ENCODE results near the gene MPV17L2. TPM values are rescaled to one million over a fixed set of nuclear protein-coding genes. Genes with fewer than 3 reads are reported as not detected.

Gene MPV17L2
- polyA plus RNA-seq, 2 of the 4 experiments (the other 2 are of a cell fraction): 8.3 to 13.9 TPM

- Histone ChIP-seq H3K4me1 (no peaks in the 10 kb centered on the region), H3K4me2 (no peak overlapping the region), H3K27ac (no peak overlapping the region), H3K9me3 (no peaks in the 10 kb centered on the region), H3K4me3 (no peak overlapping the region)
- DNase-seq (ENCODE audit: low read depth in 1 of 2, low spot score in 1 of 2) (no peak), ATAC-seq (no peak), FAIRE-seq (no peak)
- WGBS (ENCODE audit: missing lambda C conversion rate): 94% methylated on average over 27 of the region's 28 CpGs
- TF ChIP-seq CBX8 (IDR thresholded peaks at IDR 0.05) (no peak), GATA3 (IDR thresholded peaks at IDR 0.05; ENCODE audit: borderline replicate concordance) (no peak), ESRRA (IDR thresholded peaks at IDR 0.05; ENCODE audit: borderline replicate concordance, low read length) (no peak), ZC3H11A (IDR thresholded peaks at IDR 0.05) (no peak), HOXB13 (CRISPR knock-in tag; IDR thresholded peaks at IDR 0.05; ENCODE audit: low read depth) (no peak), RARB (CRISPR knock-in tag; IDR thresholded peaks at IDR 0.05) (no peak), FOXS1 (CRISPR knock-in tag; IDR thresholded peaks at IDR 0.05) (no peak), EP300 (IDR thresholded peaks at IDR 0.05) (no peak), MAFK (IDR thresholded peaks at IDR 0.05; ENCODE audit: partially characterized antibody) (no peak), PBX3 (IDR thresholded peaks at IDR 0.05) (no peak), ZNF302 (CRISPR knock-in tag; IDR thresholded peaks at IDR 0.05) (no peak)
- TF ChIP-seq, protein P1, sequence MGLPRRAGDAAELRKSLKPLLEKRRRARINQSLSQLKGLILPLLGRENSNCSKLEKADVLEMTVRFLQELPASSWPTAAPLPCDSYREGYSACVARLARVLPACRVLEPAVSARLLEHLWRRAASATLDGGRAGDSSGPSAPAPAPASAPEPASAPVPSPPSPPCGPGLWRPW (IDR thresholded peaks at IDR 0.05): no peak
- TF ChIP-seq, protein P2, sequence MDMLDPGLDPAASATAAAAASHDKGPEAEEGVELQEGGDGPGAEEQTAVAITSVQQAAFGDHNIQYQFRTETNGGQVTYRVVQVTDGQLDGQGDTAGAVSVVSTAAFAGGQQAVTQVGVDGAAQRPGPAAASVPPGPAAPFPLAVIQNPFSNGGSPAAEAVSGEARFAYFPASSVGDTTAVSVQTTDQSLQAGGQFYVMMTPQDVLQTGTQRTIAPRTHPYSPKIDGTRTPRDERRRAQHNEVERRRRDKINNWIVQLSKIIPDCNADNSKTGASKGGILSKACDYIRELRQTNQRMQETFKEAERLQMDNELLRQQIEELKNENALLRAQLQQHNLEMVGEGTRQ (IDR thresholded peaks at IDR 0.05): no peak
- CTCF ChIA-PET: interaction anchor here (1.0 to 1.5 kb wide), 5 partner anchors 32 to 134 kb away, joined by 3 to 6 read pairs (median 3); no protein-coding TSS in a partner anchor
- POLR2A ChIA-PET: no interaction called here
Measured at GRCh38 chr19:18144906-18145305, 48.1 kb upstream of the MPV17L2 start.

GRCh38 chr19:18145391-18145999, 47.5 kb upstream of the MPV17L2 start:
- DNase-seq (ENCODE audit: low read depth in 1 of 2, low spot score in 1 of 2) (no peak), ATAC-seq (no peak), FAIRE-seq (no peak)
- Histone ChIP-seq H3K27ac (no peak overlapping the region), H3K4me1 (no peaks in the 10 kb centered on the region), H3K4me2 (no peak overlapping the region), H3K9me3 (no peaks in the 10 kb centered on the region), H3K4me3 (no peak overlapping the region)
- TF ChIP-seq BCL3 (IDR thresholded peaks at IDR 0.05) (no peak), RFX5 (IDR thresholded peaks at IDR 0.05) (no peak), CBX8 (IDR thresholded peaks at IDR 0.05) (no peak), POLR2A (IDR thresholded peaks at IDR 0.05; ENCODE audit: low read length) (no peak), PBX3 (IDR thresholded peaks at IDR 0.05) (no peak), CBX2 (IDR thresholded peaks at IDR 0.05; ENCODE audit: borderline replicate concordance, low read depth) (no peak), RAD21 (conservative IDR thresholded peaks at IDR 0.05 in 1 of 2, IDR thresholded peaks at IDR 0.05 in 1 of 2) (no peak), MAX (IDR thresholded peaks at IDR 0.05) (no peak), FOSB (CRISPR knock-in tag; IDR thresholded peaks at IDR 0.05) (no peak), CEBPB (IDR thresholded peaks at IDR 0.05) (no peak), ZSCAN20 (CRISPR knock-in tag; IDR thresholded peaks at IDR 0.05) (no peak), NFE2L2 (conservative IDR thresholded peaks at IDR 0.05; ENCODE audit: low read length) (no peak), ATOH8 (CRISPR knock-in tag; IDR thresholded peaks at IDR 0.05; ENCODE audit: low read depth) (no peak), E2F6 (IDR thresholded peaks at IDR 0.05; ENCODE audit: borderline replicate concordance, low read depth) (no peak), HEYL (CRISPR knock-in tag; IDR thresholded peaks at IDR 0.05) (no peak), NPAS2 (CRISPR knock-in tag; IDR thresholded peaks at IDR 0.05; ENCODE audit: borderline replicate concordance) (no peak), FOXS1 (CRISPR knock-in tag; IDR thresholded peaks at IDR 0.05) (no peak)
- TF ChIP-seq, protein P2 (IDR thresholded peaks at IDR 0.05): no peak
- TF ChIP-seq, protein P3, sequence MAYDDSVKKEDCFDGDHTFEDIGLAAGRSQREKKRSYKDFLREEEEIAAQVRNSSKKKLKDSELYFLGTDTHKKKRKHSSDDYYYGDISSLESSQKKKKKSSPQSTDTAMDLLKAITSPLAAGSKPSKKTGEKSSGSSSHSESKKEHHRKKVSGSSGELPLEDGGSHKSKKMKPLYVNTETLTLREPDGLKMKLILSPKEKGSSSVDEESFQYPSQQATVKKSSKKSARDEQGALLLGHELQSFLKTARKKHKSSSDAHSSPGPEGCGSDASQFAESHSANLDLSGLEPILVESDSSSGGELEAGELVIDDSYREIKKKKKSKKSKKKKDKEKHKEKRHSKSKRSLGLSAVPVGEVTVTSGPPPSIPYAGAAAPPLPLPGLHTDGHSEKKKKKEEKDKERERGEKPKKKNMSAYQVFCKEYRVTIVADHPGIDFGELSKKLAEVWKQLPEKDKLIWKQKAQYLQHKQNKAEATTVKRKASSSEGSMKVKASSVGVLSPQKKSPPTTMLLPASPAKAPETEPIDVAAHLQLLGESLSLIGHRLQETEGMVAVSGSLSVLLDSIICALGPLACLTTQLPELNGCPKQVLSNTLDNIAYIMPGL (CRISPR knock-in tag; IDR thresholded peaks at IDR 0.05; ENCODE audit: borderline replicate concordance): no peak
- ChIA-PET POLR2A (no interaction called here), CTCF (interaction anchor here (1.2 to 1.5 kb wide), 4 partner anchors 32 to 134 kb away, joined by 3 to 6 read pairs (median 3); no protein-coding TSS in a partner anchor)
- 90% methylated on average over 19 of the region's 19 CpGs for WGBS (ENCODE audit: missing lambda C conversion rate)

All from A549 (cell line).